ENCODE data around the gene MLH3. TPM values are rescaled to one million over a fixed set of nuclear protein-coding genes. Genes with fewer than 3 reads are reported as not detected.

Gene MLH3
- total RNA-seq, 1 experiment from 2014 or later: 23.0 TPM

GRCh38 chr14:75032939-75033338 lies 18.3 kb downstream of the MLH3 start:
- H3K56ac ChIP-seq (ENCODE audit: insufficient read length, low read depth, low read length): no peak overlapping the region
- no peak overlapping the region for H2AFZ ChIP-seq (ENCODE audit: low read length)
- no peak overlapping the region for H2BK5ac ChIP-seq (ENCODE audit: insufficient read length, low read length)
- no CpG with 5 or more reads among the region's 2 CpGs for WGBS (ENCODE audit: extremely low coverage, insufficient read length, low lambda C conversion rate)
- no peak overlapping the region for H2BK12ac ChIP-seq (ENCODE audit: insufficient read length, low read depth, low read length)
- no peak overlapping the region for H3K18ac ChIP-seq (ENCODE audit: insufficient read length, low read depth, low read length)
- no peak overlapping the region for H4K8ac ChIP-seq (replicated peaks; ENCODE audit: insufficient read length, low read depth, low read length)
- no peak overlapping the region for H3T11ph ChIP-seq (ENCODE audit: low read length)
- H3K27me3 Mint-ChIP-seq (ENCODE audit: low read depth): no peaks in the 10 kb centered on the region
- no peaks in the 10 kb centered on the region for H3K27me3 ChIP-seq (ENCODE audit: insufficient read depth, low read length)
- no peak overlapping the region for H3K9ac ChIP-seq (ENCODE audit: extremely low read depth, insufficient read length, low read length)
- no peaks in the 10 kb centered on the region for H3K9me3 ChIP-seq (ENCODE audit: control insufficient read depth, low read depth, low read length)
- no peak overlapping the region for H3K27ac ChIP-seq (ENCODE audit: insufficient read length, low read depth, low read length)
- H2BK15ac ChIP-seq (ENCODE audit: low read depth, low read length): no peak overlapping the region
- no peak overlapping the region for H3K4me2 ChIP-seq (ENCODE audit: insufficient read depth, insufficient read length, low read length)
- H3K4me3 Mint-ChIP-seq: no peak overlapping the region
- H3K4ac ChIP-seq (ENCODE audit: low read depth, low read length): no peak overlapping the region
- H3K4me1 ChIP-seq (ENCODE audit: insufficient read depth, low read length): no peaks in the 10 kb centered on the region
- H2BK20ac ChIP-seq (ENCODE audit: low read depth, low read length, poor library complexity, severe bottlenecking): no peak overlapping the region
- no peaks in the 10 kb centered on the region for H3K4me1 Mint-ChIP-seq
- DNase-seq: no peak
- peaks cover 5 to 45% (median 21%) of the 10 kb centered on the region in 3 experiments; a peak in 5 of 7 replicates for H3K36me3 Mint-ChIP-seq (ENCODE audit: insufficient read depth in 1 of 3, low read depth in 3 of 3)
- no peak overlapping the region for H4K91ac ChIP-seq (ENCODE audit: insufficient read length, low read depth, low read length)
- H2BK120ac ChIP-seq (ENCODE audit: low read depth, low read length, poor library complexity, severe bottlenecking): no peak overlapping the region
- no peaks in the 10 kb centered on the region for H4K20me1 ChIP-seq (ENCODE audit: control insufficient read depth, insufficient read depth, insufficient read length)
- H3K79me2 ChIP-seq (ENCODE audit: insufficient read depth, low read length): no peaks in the 10 kb centered on the region
- no peak overlapping the region for H3K27ac Mint-ChIP-seq
- H3K14ac ChIP-seq (ENCODE audit: insufficient read depth, low read length): no peak overlapping the region
- H3K79me1 ChIP-seq (ENCODE audit: insufficient read depth, low read depth, low read length, poor library complexity, severe bottlenecking): no peaks in the 10 kb centered on the region
- no peak overlapping the region for H4K5ac ChIP-seq (ENCODE audit: insufficient read length, low read depth, low read length)
- no peaks in the 10 kb centered on the region for H3K23me2 ChIP-seq (ENCODE audit: insufficient read length, low read depth, low read length, poor library complexity, severe bottlenecking)
- no peak overlapping the region for H2AK5ac ChIP-seq (ENCODE audit: insufficient read length, low read length)
- no peak for TF ChIP-seq CTCF (conservative IDR thresholded peaks at IDR 0.05)
- no peak overlapping the region for H3K23ac ChIP-seq (ENCODE audit: insufficient read length, low read depth, low read length)
- no peaks in the 10 kb centered on the region for H3K9me3 Mint-ChIP-seq

All from H9 (cell line).